Ovary (tissue), 3 donors: ENCODE data around the gene GABRB2.

ENCODE experiments used
- EP300 ChIP-seq: sonication (generic); formaldehyde crosslinking; IDR thresholded peaks from one replicate; pipeline ENCODE4 v1.6.1; 2017; ENCODE audit warnings: antibody characterized with exemption
- POLR2A ChIP-seq: fragments of 450-650 bp; IDR thresholded peaks from one replicate; pipeline ENCODE4 v1.6.1; 2017; ENCODE audit warnings: antibody characterized with exemption, mild to moderate bottlenecking, moderate library complexity
- TF ChIP-seq, protein P1 (sequence below), 3 donors: fragments of 450-650 bp in 2 of 3; fragments of 200-600 bp in 1 of 3; IDR thresholded peaks; one replicate each; pipeline versions ENCODE4 v1.5.1 to v1.8.0; 2016 to 2022; ENCODE audit warnings: antibody characterized with exemption in 3 of 3, mild to moderate bottlenecking in 1 of 3
- donor health status: DM: no; HTN: no; CAD: no.

- TF ChIP-seq, protein P1, sequence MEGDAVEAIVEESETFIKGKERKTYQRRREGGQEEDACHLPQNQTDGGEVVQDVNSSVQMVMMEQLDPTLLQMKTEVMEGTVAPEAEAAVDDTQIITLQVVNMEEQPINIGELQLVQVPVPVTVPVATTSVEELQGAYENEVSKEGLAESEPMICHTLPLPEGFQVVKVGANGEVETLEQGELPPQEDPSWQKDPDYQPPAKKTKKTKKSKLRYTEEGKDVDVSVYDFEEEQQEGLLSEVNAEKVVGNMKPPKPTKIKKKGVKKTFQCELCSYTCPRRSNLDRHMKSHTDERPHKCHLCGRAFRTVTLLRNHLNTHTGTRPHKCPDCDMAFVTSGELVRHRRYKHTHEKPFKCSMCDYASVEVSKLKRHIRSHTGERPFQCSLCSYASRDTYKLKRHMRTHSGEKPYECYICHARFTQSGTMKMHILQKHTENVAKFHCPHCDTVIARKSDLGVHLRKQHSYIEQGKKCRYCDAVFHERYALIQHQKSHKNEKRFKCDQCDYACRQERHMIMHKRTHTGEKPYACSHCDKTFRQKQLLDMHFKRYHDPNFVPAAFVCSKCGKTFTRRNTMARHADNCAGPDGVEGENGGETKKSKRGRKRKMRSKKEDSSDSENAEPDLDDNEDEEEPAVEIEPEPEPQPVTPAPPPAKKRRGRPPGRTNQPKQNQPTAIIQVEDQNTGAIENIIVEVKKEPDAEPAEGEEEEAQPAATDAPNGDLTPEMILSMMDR (IDR thresholded peaks at IDR 0.05): no peak
- no peak for TF ChIP-seq POLR2A
- no peak for TF ChIP-seq EP300
Observed at GRCh38 chr5:161372682-161373344, 173.7 kb downstream of the GABRB2 start.
